HepG2 (cell line): ENCODE data around the gene SYNJ2. TPM values are rescaled to one million over a fixed set of nuclear protein-coding genes. Genes with fewer than 3 reads are reported as not detected.

Experiments used
- AHDC1 ChIP-seq: sonication (generic); formaldehyde crosslinking; IDR thresholded peaks from 2 replicates; pipeline ENCODE4 v1.5.1; 2020; ENCODE audit warnings: mild to moderate bottlenecking, missing genetic modification reagents, borderline replicate concordance
- ATF4 ChIP-seq, 2 experiments: fragments of 450-650 bp in 1 of 2; sonication (generic) in 1 of 2; formaldehyde crosslinking; IDR thresholded peaks; 2 replicates each; pipeline versions ENCODE4 v1.5.0 to v1.8.0; 2020 to 2022; ENCODE audit warnings: mild to moderate bottlenecking in 1 of 2, missing genetic modification reagents in 1 of 2
- ATM ChIP-seq: fragments of 450-650 bp; IDR thresholded peaks from 2 replicates; pipeline ENCODE4 v1.7.1; 2017; ENCODE audit warnings: mild to moderate bottlenecking, borderline replicate concordance
- DRAP1 ChIP-seq: IDR thresholded peaks from 2 replicates; pipeline ENCODE4 v1.6.1; 2016; ENCODE audit warnings: missing genetic modification reagents, missing compliant biosample characterization
- GPN1 ChIP-seq: sonication (generic); formaldehyde crosslinking; IDR thresholded peaks from 2 replicates; pipeline ENCODE4 v1.5.1; 2020; ENCODE audit warnings: missing genetic modification reagents, borderline replicate concordance
- JDP2 ChIP-seq: sonication (generic); formaldehyde crosslinking; IDR thresholded peaks from 2 replicates; pipeline ENCODE4 v1.8.1; 2022; ENCODE audit warnings: missing genetic modification reagents, borderline replicate concordance
- KDM5A ChIP-seq: fragments of 200-600 bp; sonication (generic); IDR thresholded peaks from 2 replicates; pipeline ENCODE4 v1.7.0; 2018; ENCODE audit warnings: antibody characterized with exemption, mild to moderate bottlenecking, low read length, borderline replicate concordance
- MEIS1 ChIP-seq: sonication (generic); formaldehyde crosslinking; IDR thresholded peaks from 2 replicates; pipeline ENCODE4 v1.9.0; 2021; ENCODE audit warnings: mild to moderate bottlenecking, missing genetic modification reagents, moderate library complexity, borderline replicate concordance
- PAF1 ChIP-seq: IDR thresholded peaks from 2 replicates; pipeline ENCODE4 v1.6.1; 2016; ENCODE audit warnings: missing genetic modification reagents, missing compliant biosample characterization
- PHF5A ChIP-seq: IDR thresholded peaks from one replicate; pipeline ENCODE4 v1.6.1; 2018; ENCODE audit warnings: low read depth, missing genetic modification reagents; ENCODE audit not compliant: unreplicated experiment
- PREB ChIP-seq: sonication (generic); formaldehyde crosslinking; IDR thresholded peaks from 2 replicates; pipeline ENCODE4 v1.4.0; 2020; ENCODE audit warnings: missing genetic modification reagents
- SNRNP70 ChIP-seq: fragments of 200-400 bp; formaldehyde crosslinking; IDR thresholded peaks from 2 replicates; pipeline ENCODE4 v1.6.1; 2017; ENCODE audit warnings: mild to moderate bottlenecking, low read depth, low read length, moderate library complexity
- ZFP37 ChIP-seq: sonication (generic); formaldehyde crosslinking; IDR thresholded peaks from 2 replicates; pipeline ENCODE4 v1.4.0; 2020; ENCODE audit warnings: missing genetic modification reagents, borderline replicate concordance
- ZNF333 ChIP-seq: sonication (generic); formaldehyde crosslinking; IDR thresholded peaks from 2 replicates; pipeline ENCODE4 v1.4.0; 2020; ENCODE audit warnings: mild to moderate bottlenecking, missing genetic modification reagents, borderline replicate concordance
- ZNF556 ChIP-seq: sonication (generic); formaldehyde crosslinking; IDR thresholded peaks from 2 replicates; pipeline ENCODE4 v1.4.0; 2020; ENCODE audit warnings: mild to moderate bottlenecking, missing genetic modification reagents, borderline replicate concordance
- ZNF703 ChIP-seq: sonication (generic); formaldehyde crosslinking; IDR thresholded peaks from 2 replicates; pipeline ENCODE4 v1.5.1; 2020; ENCODE audit warnings: missing genetic modification reagents, mild to moderate bottlenecking, moderate library complexity, borderline replicate concordance
- ZNF713 ChIP-seq: sonication (generic); formaldehyde crosslinking; IDR thresholded peaks from 2 replicates; pipeline ENCODE4 v1.4.0; 2020; ENCODE audit warnings: mild to moderate bottlenecking, missing genetic modification reagents
- ZSCAN9 ChIP-seq: IDR thresholded peaks from 2 replicates; pipeline ENCODE4 v1.6.1; 2016; ENCODE audit warnings: borderline replicate concordance
- polyA plus RNA-seq, 8 experiments: library from polyadenylated mRNA; depleted of rRNA in 3 of 8; stranded (reverse) in 7 of 8; unstranded in 1 of 8; fragments of >200 nt; fragmentation: Illumina TruSeq in 4 of 8; extraction: Trizol in 4 of 8; gene quantifications; 2 replicates each; pipeline versions ENCODE4 v1.2.1 to v1.2.3, GENCODE V29; 2011 to 2016; ENCODE audit warnings: low read depth in 4 of 8, missing spikeins in 1 of 8, mixed read lengths in 1 of 8; ENCODE audit not compliant: insufficient read depth in 1 of 8
- total RNA-seq, 5 experiments: library from RNA; depleted of rRNA; stranded (reverse); fragments of >200 nt; fragmentation: Illumina TruSeq; extraction: Trizol; gene quantifications; 2 replicates each; pipeline ENCODE4 v1.2.3, GENCODE V29; 2016; ENCODE audit warnings: low read depth in 1 of 5

SYNJ2 gene
- total and polyA plus RNA-seq, 2 of the 13 experiments (the other 11 are each of a cell fraction or from before 2014, with no cell fraction given): 39.1 to 57.6 TPM

GRCh38 chr6:158048589-158048988 is 66.9 kb downstream of the SYNJ2 start (continued):
- no peak for TF ChIP-seq AHDC1 (CRISPR knock-in tag)
- no peak for TF ChIP-seq ZNF713
- TF ChIP-seq ZNF556: peak; percentile 39; the same call in 1 of the 2 replicates
- TF ChIP-seq PAF1 (CRISPR knock-in tag): no peak
- no peak for TF ChIP-seq ZNF333 (CRISPR knock-in tag)
- TF ChIP-seq MEIS1: no peak
- TF ChIP-seq ZSCAN9 (CRISPR knock-in tag): no peak
- no peak for TF ChIP-seq SNRNP70
- no peak for TF ChIP-seq ATM
- TF ChIP-seq PREB (CRISPR knock-in tag): no peak
- TF ChIP-seq GPN1: no peak
- TF ChIP-seq JDP2 (CRISPR knock-in tag): no peak
- TF ChIP-seq ZFP37 (CRISPR knock-in tag): no peak
- no peak for TF ChIP-seq PHF5A (CRISPR knock-in tag)
- no peak for TF ChIP-seq DRAP1 (CRISPR knock-in tag)
- no peak for TF ChIP-seq KDM5A
- no peak for TF ChIP-seq ZNF703
- TF ChIP-seq ATF4 (CRISPR knock-in tag; IDR thresholded peaks at IDR 0.05): no peak
